Measurements from ENCODE around the gene ZNF419.
"Not testable (repeated sequence)": the region's sequence is repeated elsewhere in the genome, so short reads cannot be mapped to it uniquely, and the experiment has no call there.

DNA sequence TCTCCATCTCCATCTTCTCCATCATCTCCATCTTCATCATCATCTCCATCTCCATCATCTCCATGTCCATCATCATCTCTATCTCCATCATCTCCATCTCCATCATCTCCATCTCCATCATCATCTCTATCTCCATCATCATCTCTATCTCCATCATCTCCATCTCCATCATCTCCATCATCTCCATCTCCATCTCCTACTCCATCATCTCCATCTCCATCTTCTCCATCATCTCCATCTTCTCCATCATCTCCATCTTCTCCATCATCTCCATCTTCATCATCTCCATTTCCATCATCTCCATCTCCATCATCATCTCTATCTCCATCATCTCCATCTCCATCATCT is 11.8 kb downstream of the ZNF419 start:
- TF ChIP-seq, protein P1, sequence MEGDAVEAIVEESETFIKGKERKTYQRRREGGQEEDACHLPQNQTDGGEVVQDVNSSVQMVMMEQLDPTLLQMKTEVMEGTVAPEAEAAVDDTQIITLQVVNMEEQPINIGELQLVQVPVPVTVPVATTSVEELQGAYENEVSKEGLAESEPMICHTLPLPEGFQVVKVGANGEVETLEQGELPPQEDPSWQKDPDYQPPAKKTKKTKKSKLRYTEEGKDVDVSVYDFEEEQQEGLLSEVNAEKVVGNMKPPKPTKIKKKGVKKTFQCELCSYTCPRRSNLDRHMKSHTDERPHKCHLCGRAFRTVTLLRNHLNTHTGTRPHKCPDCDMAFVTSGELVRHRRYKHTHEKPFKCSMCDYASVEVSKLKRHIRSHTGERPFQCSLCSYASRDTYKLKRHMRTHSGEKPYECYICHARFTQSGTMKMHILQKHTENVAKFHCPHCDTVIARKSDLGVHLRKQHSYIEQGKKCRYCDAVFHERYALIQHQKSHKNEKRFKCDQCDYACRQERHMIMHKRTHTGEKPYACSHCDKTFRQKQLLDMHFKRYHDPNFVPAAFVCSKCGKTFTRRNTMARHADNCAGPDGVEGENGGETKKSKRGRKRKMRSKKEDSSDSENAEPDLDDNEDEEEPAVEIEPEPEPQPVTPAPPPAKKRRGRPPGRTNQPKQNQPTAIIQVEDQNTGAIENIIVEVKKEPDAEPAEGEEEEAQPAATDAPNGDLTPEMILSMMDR (IDR thresholded peaks at IDR 0.05), result not testable (repeated sequence)
- TF ChIP-seq POLR2A, EP300 (IDR thresholded peaks at IDR 0.05): not testable (repeated sequence)
